ENCODE results near the gene PPP1R3E. TPM values are rescaled to one million over a fixed set of nuclear protein-coding genes. Genes with fewer than 3 reads are reported as not detected.

Gene PPP1R3E
- polyA plus RNA-seq, 2 donors, result 5.2 to 12.7 TPM

DNA sequence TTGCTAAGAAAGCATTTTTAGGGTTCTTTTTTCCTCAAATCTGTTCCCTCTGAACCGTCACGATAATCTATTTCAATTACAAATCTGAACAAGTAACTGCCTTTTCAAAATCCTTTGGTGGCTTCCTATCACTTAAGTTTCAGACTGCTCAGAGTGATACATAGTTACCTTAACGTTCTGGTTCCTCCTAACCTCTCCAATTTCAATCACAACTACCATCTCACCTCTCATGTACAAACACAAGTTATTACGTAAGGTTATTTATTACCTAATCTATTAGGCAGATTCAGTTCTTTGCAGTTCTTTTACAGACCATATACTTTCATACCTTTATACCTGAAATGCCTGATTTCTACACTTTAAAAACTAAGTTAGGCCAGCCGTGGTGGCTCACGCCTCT is 52.8 kb downstream of the PPP1R3E start:
- H3K9me3 ChIP-seq (ENCODE audit: control insufficient read depth in 2 of 2, insufficient read depth in 1 of 2, low read depth in 1 of 2, low read length in 1 of 2), result no peaks in the 10 kb centered on the region
- H3K27ac ChIP-seq (ENCODE audit: low read depth in 2 of 2, low read length in 1 of 2), result no peak overlapping the region
- WGBS, 2 donors, result 75 to 81% methylated on average over 6 of the region's 6 CpGs
- no peaks in the 10 kb centered on the region for H3K4me1 ChIP-seq (ENCODE audit: control insufficient read depth in 2 of 2, insufficient read depth in 2 of 2, low read length in 1 of 2)
- no peak overlapping the region for H3K4me3 ChIP-seq (ENCODE audit: low read depth in 1 of 2, low read length in 2 of 2)
- no peaks in the 10 kb centered on the region for H3K27me3 ChIP-seq (ENCODE audit: control insufficient read depth in 1 of 2, insufficient read depth in 2 of 2, low read length in 2 of 2)
- no peaks in the 10 kb centered on the region for H3K36me3 ChIP-seq (ENCODE audit: control insufficient read depth in 2 of 2, insufficient read depth in 2 of 2, low read length in 1 of 2)

DNA sequence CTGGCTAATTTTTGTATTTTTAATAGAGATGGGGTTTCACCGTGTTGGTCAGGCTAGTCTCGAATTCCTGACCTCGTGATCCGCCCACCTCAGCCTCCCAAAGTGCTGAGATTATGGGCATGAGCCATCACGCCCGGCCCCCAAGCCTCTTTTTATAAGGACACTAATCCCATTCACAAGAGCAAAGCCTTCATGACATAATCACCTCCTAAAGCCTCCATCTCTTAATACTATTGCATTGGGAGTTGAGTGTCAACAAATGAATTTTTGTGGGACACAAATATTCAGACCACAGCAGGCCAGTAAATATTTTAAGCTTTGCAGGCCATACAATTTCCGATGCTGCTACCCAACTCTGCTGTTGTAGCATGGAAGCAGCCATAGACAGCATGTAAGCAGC is 54.1 kb downstream of the PPP1R3E start:
- H3K36me3 ChIP-seq (ENCODE audit: control insufficient read depth in 2 of 2, insufficient read depth in 2 of 2, low read length in 1 of 2), result no peaks in the 10 kb centered on the region
- H3K4me1 ChIP-seq (ENCODE audit: control insufficient read depth in 2 of 2, insufficient read depth in 2 of 2, low read length in 1 of 2), result no peaks in the 10 kb centered on the region
- H3K9me3 ChIP-seq (ENCODE audit: control insufficient read depth in 2 of 2, insufficient read depth in 1 of 2, low read depth in 1 of 2, low read length in 1 of 2), result no peaks in the 10 kb centered on the region
- 81 to 83% methylated on average over 7 of the region's 7 CpGs for WGBS, 2 donors
- H3K27ac ChIP-seq (ENCODE audit: low read depth in 2 of 2, low read length in 1 of 2), result no peak overlapping the region
- H3K27me3 ChIP-seq (ENCODE audit: control insufficient read depth in 1 of 2, insufficient read depth in 2 of 2, low read length in 2 of 2), result no peaks in the 10 kb centered on the region
- H3K4me3 ChIP-seq (ENCODE audit: low read depth in 1 of 2, low read length in 2 of 2), result no peak overlapping the region

Other genes starting within 250 kb of the PPP1R3E start
- gene CDH24, start 245.3 kb downstream of the PPP1R3E start, polyA plus RNA-seq, result 1 to 10 TPM; 4.2 to 7.4 TPM
- 100 to 1,000 TPM in 1 of 2 donors, 10 to 100 TPM in 1; 70.5 to 136 TPM for gene ACIN1, start 207.7 kb downstream of the PPP1R3E start, polyA plus RNA-seq
- gene C14orf119, start 207.4 kb downstream of the PPP1R3E start, polyA plus RNA-seq, result 10 to 100 TPM; 14.9 to 38.4 TPM
- under 1 TPM in 1 of 2 donors, not detected in 1; 0.01 TPM for gene CIROP, start 197.9 kb downstream of the PPP1R3E start, polyA plus RNA-seq
- gene CEBPE, start 183.6 kb downstream of the PPP1R3E start, polyA plus RNA-seq, result under 1 TPM in 1 of 2 donors, not detected in 1; 0.02 TPM
- gene SLC7A8, start 119.2 kb downstream of the PPP1R3E start, polyA plus RNA-seq, result 10 to 100 TPM; 27.5 to 33.4 TPM
- gene RNF212B, start 64.9 kb downstream of the PPP1R3E start, polyA plus RNA-seq, result not detected
- 10 to 100 TPM in 1 of 2 donors, 1 to 10 TPM in 1; 8.0 to 16.1 TPM for gene HOMEZ, start 16.7 kb downstream of the PPP1R3E start, polyA plus RNA-seq
- 10 to 100 TPM; 28.0 to 35.0 TPM for gene BCL2L2, start 4.0 kb upstream of the PPP1R3E start, polyA plus RNA-seq
- gene PABPN1, start 18.6 kb upstream of the PPP1R3E start, polyA plus RNA-seq, result 100 to 1,000 TPM; 105 to 154 TPM
- gene SLC22A17, start 50.0 kb upstream of the PPP1R3E start, polyA plus RNA-seq, result 1 to 10 TPM; 4.7 to 8.3 TPM
- 10 to 100 TPM; 23.1 to 35.9 TPM for gene EFS, start 62.3 kb upstream of the PPP1R3E start, polyA plus RNA-seq
- not detected for gene IL25, start 70.0 kb upstream of the PPP1R3E start, polyA plus RNA-seq
- gene CMTM5, start 74.2 kb upstream of the PPP1R3E start, polyA plus RNA-seq, result under 1 TPM in 1 of 2 donors, not detected in 1; 0.21 TPM
- under 1 TPM; 0.20 to 0.63 TPM for gene MYH6, start 105.4 kb upstream of the PPP1R3E start, polyA plus RNA-seq
- under 1 TPM; 0.08 to 0.12 TPM for gene MYH7, start 132.8 kb upstream of the PPP1R3E start, polyA plus RNA-seq
- 10 to 100 TPM; 20.7 to 38.3 TPM for gene NGDN, start 166.8 kb upstream of the PPP1R3E start, polyA plus RNA-seq
- gene ZFHX2, start 248.9 kb upstream of the PPP1R3E start, polyA plus RNA-seq, result under 1 TPM; 0.12 to 0.59 TPM

Data from esophagus (tissue), 2 donors.